Measurements from ENCODE around the gene SNX3.

The SNX3 gene

GRCh38 chr6:108203189-108204112, 57.4 kb downstream of the SNX3 start:
- no peak for DNase-seq (ENCODE audit: low read depth, low spot score)

- DNase-seq (ENCODE audit: low read depth, low spot score), result no peak
Measured at GRCh38 chr6:108200631-108201030, 60.2 kb downstream of the SNX3 start.

GRCh38 chr6:108200186-108200585, 60.7 kb downstream of the SNX3 start:
- no peak for DNase-seq (ENCODE audit: low read depth, low spot score)

GRCh38 chr6:108198761-108199498, 61.9 kb downstream of the SNX3 start:
- no peak for DNase-seq (ENCODE audit: low read depth, low spot score)

- DNase-seq (ENCODE audit: low read depth, low spot score), result no peak
Measured at GRCh38 chr6:108195209-108195608, 65.6 kb downstream of the SNX3 start.

GRCh38 chr6:108194503-108194902, 66.3 kb downstream of the SNX3 start:
- DNase-seq (ENCODE audit: low read depth, low spot score), result no peak

GRCh38 chr6:108193835-108194234, 67.0 kb downstream of the SNX3 start:
- no peak for DNase-seq (ENCODE audit: low read depth, low spot score)

GRCh38 chr6:108193131-108193530, 67.7 kb downstream of the SNX3 start:
- no peak for DNase-seq (ENCODE audit: low read depth, low spot score)

- no peak for DNase-seq (ENCODE audit: low read depth, low spot score)
Measured at GRCh38 chr6:108187519-108187918, 73.3 kb downstream of the SNX3 start.

- no peak for DNase-seq (ENCODE audit: low read depth, low spot score)
Measured at GRCh38 chr6:108186226-108186625, 74.6 kb downstream of the SNX3 start.

GRCh38 chr6:108180776-108181175, 80.1 kb downstream of the SNX3 start:
- no peak for DNase-seq (ENCODE audit: low read depth, low spot score)

- DNase-seq (ENCODE audit: low read depth, low spot score), result no peak
Measured at GRCh38 chr6:108180266-108180665, 80.6 kb downstream of the SNX3 start.

GRCh38 chr6:108179741-108180140, 81.1 kb downstream of the SNX3 start:
- no peak for DNase-seq (ENCODE audit: low read depth, low spot score)

- no peak for DNase-seq (ENCODE audit: low read depth, low spot score)
Measured at GRCh38 chr6:108176281-108177089, 84.4 kb downstream of the SNX3 start.

- no peak for DNase-seq (ENCODE audit: low read depth, low spot score)
Measured at GRCh38 chr6:108175592-108176279, 85.1 kb downstream of the SNX3 start.

GRCh38 chr6:108175176-108175591, 85.7 kb downstream of the SNX3 start:
- DNase-seq (ENCODE audit: low read depth, low spot score), result no peak

- DNase-seq (ENCODE audit: low read depth, low spot score), result no peak
Measured at GRCh38 chr6:108174371-108175175, 86.3 kb downstream of the SNX3 start.

- DNase-seq (ENCODE audit: low read depth, low spot score), result no peak
Measured at GRCh38 chr6:108171918-108172516, 88.8 kb downstream of the SNX3 start.

- no peak for DNase-seq (ENCODE audit: low read depth, low spot score)
Measured at GRCh38 chr6:108171291-108171917, 89.4 kb downstream of the SNX3 start.
